ENCODE data around the gene SPHKAP.

SPHKAP gene

DNA sequence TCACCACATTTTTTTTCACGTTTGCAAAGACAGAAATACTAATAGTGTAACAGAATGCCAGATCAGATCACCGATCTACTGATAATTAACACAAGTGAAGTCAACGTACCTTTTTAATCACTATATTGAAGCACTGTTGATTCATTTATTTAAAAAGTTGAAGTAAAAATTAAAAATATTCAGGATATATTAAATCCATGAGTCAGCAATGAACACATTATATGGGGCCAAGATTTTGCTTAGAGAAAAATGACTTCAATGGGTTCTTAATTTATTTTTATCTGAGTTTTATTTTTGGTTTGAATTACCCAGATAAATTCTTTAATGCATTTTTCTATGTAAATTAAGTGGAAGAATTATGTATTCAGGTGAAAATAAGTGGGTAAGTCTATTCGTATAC lies 14.2 kb downstream of the SPHKAP start:
- DNase-seq (ENCODE audit: low read depth): no peak
- no peak overlapping the region for H3K4me3 ChIP-seq (ENCODE audit: low read length)
- TF ChIP-seq, protein P1, sequence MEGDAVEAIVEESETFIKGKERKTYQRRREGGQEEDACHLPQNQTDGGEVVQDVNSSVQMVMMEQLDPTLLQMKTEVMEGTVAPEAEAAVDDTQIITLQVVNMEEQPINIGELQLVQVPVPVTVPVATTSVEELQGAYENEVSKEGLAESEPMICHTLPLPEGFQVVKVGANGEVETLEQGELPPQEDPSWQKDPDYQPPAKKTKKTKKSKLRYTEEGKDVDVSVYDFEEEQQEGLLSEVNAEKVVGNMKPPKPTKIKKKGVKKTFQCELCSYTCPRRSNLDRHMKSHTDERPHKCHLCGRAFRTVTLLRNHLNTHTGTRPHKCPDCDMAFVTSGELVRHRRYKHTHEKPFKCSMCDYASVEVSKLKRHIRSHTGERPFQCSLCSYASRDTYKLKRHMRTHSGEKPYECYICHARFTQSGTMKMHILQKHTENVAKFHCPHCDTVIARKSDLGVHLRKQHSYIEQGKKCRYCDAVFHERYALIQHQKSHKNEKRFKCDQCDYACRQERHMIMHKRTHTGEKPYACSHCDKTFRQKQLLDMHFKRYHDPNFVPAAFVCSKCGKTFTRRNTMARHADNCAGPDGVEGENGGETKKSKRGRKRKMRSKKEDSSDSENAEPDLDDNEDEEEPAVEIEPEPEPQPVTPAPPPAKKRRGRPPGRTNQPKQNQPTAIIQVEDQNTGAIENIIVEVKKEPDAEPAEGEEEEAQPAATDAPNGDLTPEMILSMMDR (conservative IDR thresholded peaks at IDR 0.05; ENCODE audit: low read depth, low read length): no peak

DNA sequence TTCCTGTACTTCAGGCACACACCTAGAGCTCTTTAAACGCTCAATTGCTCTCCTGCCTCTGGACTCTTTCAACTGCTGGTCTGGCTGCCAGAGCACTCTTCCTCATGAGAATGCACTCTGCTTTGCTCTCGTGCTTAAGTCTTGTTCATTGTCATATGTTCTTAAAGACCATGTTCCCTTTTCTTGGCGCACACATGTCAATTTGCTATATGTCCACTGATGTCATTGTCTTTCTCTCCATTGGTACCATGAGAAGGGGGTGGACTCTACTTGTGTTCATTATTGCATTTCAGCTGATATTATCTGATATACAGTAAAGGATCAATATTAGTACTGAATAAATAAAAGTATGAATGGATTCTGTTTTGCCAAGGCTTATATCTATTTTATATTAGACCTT lies 16.8 kb downstream of the SPHKAP start:
- no peak overlapping the region for H3K4me3 ChIP-seq (ENCODE audit: low read length)
- TF ChIP-seq, protein P1 (conservative IDR thresholded peaks at IDR 0.05; ENCODE audit: low read depth, low read length): no peak
- no peak for DNase-seq (ENCODE audit: low read depth)

DNA sequence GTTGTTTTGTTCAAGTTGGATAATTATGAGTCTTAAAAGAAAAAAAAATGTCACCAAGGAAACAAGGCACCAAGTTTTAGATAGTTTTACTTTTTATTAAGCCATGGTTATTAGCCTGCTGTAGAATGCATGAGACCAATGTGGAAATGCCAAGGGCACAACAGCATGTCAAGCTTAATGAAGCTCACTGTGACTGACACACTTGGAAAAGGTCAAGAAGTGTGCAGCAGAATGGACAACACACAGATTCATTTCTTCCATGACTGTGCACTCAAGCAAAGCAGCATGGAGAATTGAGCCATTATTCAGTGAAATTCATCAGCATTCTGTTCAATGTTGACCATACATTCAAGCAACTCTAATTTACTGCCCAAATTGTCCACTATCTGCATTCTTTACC lies 23.6 kb downstream of the SPHKAP start:
- TF ChIP-seq, protein P1 (conservative IDR thresholded peaks at IDR 0.05; ENCODE audit: low read depth, low read length): no peak
- DNase-seq (ENCODE audit: low read depth): no peak

DNA sequence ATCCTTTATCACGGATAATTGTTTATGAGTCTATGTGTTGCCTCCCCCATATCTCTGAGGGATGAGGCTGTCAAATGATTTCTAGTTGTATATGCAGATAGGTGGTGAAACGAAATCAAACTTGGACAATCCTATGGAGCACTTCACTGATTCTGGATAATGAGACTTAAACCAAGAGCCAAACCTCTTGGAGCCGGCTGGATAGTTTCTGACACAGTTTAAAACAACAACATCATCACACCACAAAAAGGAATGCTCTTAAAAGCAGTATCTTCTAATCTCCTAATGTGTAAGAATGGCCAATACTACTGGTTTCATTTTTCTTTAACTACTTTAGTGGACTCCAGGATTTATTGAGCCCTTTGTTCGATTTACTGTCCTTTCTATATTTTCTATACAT lies 36.5 kb downstream of the SPHKAP start:
- H3K4me3 ChIP-seq (ENCODE audit: low read length): no peak overlapping the region
- DNase-seq (ENCODE audit: low read depth): no peak
- TF ChIP-seq, protein P1 (conservative IDR thresholded peaks at IDR 0.05; ENCODE audit: low read depth, low read length): no peak

More for the DNA sequence above, 23.6 kb downstream of the SPHKAP start:
- no peak overlapping the region for H3K4me3 ChIP-seq (ENCODE audit: low read length)

DNA sequence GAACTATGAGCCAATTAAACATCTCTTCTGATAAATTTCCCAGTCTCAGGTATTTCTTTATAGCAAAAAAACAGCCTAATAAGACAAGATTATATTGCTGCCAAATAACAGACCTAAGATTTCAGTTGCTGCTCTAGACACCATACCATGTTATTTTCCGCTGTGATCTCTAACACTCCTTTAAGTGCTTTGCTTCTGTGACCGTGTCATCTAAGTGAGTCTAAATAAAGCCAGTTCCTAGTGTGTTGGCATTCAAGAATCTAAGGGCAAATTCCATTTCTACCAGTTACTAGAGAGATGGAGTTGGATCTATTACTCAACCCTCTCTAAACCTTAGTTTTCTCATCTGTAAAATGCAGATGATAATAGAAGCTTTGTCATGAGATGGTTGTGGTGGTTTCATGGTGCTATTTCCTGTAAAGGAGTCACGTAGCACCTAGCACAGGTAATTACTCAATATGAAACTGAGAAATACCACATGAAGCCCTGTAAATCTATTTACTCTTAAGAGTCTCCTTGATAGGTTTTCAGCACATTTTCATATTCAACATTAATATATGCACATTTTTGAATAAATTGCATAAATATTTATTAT lies 40.5 kb downstream of the SPHKAP start:
- TF ChIP-seq, protein P1 (conservative IDR thresholded peaks at IDR 0.05; ENCODE audit: low read depth, low read length): no peak
- no peak for DNase-seq (ENCODE audit: low read depth)

DNA sequence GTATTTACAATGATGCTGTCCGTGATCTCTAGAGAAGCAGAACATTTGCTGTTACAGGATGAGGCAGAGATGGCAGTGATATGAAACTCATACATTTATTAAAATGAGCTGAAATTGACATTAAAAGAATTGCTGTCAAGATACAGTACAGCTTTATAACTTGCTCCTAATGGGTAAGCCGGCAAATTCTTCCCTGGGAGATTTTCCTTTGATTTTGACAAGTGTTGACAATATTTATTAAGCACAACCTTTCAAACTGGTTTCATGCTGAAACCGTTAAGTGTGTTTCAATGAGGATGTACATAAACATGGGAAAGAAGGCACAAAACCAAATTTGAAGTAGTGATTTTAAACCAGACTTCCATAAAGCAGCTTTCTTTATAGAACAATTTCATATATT lies 45.5 kb downstream of the SPHKAP start:
- TF ChIP-seq, protein P1 (conservative IDR thresholded peaks at IDR 0.05; ENCODE audit: low read depth, low read length): no peak
- no peak overlapping the region for H3K4me3 ChIP-seq (ENCODE audit: low read length)
- no peak for DNase-seq (ENCODE audit: low read depth)

More for the DNA sequence above, 40.5 kb downstream of the SPHKAP start:
- H3K4me3 ChIP-seq (ENCODE audit: low read length): no peak overlapping the region

DNA sequence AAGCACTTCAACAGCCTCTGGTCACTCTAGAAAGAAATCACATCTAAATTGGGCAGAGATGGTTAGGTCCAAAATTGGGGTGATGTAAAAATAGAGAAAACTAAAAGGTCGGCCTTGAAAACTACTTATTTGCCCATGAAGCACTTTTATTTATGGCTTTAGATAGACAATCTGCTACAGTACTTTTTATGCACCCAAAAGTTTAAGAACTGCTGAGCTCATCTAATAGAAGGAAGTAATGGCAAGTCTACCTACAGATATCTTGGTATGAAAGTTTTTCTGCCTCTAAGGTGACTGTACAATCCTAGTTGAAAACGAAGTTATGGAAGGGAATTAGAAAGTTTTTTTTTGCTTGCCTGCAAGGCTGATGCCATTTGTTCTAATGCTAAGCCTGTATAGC lies 46.2 kb downstream of the SPHKAP start:
- TF ChIP-seq, protein P1 (conservative IDR thresholded peaks at IDR 0.05; ENCODE audit: low read depth, low read length): no peak
- DNase-seq (ENCODE audit: low read depth): no peak
- H3K4me3 ChIP-seq (ENCODE audit: low read length): no peak overlapping the region
